Astrocyte (in vitro differentiated cells and primary cell): ENCODE results near the gene GMDS. TPM values are rescaled to one million over a fixed set of nuclear protein-coding genes. Genes with fewer than 3 reads are reported as not detected.
A peak's percentile ranks its signal among the peaks of the same experiment; 100 is the strongest.

ENCODE experiments used
- DNase-seq: peaks from one replicate; pipeline ENCODE4 v3.0.0-alpha.2; 2010; ENCODE audit warnings: low read depth
- FAIRE-seq: peaks from 2 replicates; lab custom pipeline; 2011; peaks lifted over from hg19 to GRCh38; lab: Jason Lieb, UNC
- H2AFZ ChIP-seq: 2 replicates; pipeline ENCODE4 v1.6.0; 2012; ENCODE audit warnings: low read depth, low read length, inconsistent platforms
- H3K27ac ChIP-seq: 2 replicates; pipeline ENCODE4 v1.5.1; 2011; ENCODE audit warnings: low read depth, low read length, inconsistent platforms
- H3K27me3 ChIP-seq: 2 replicates; pipeline ENCODE4 v1.6.0; 2011; ENCODE audit warnings: low read length, inconsistent platforms; ENCODE audit not compliant: insufficient read depth
- H3K36me3 ChIP-seq: 2 replicates; pipeline ENCODE4 v1.5.1; 2011; ENCODE audit warnings: low read length, inconsistent platforms; ENCODE audit not compliant: insufficient read depth
- H3K4me1 ChIP-seq: 2 replicates; pipeline ENCODE4 v1.5.1; 2011; ENCODE audit warnings: low read length, inconsistent platforms; ENCODE audit not compliant: insufficient read depth
- H3K4me2 ChIP-seq: 2 replicates; pipeline ENCODE4 v1.6.0; 2012; ENCODE audit warnings: low read length, inconsistent platforms
- H3K4me3 ChIP-seq: 2 replicates; pipeline ENCODE4 v1.5.1; 2011; ENCODE audit warnings: low read depth, mild to moderate bottlenecking, low read length, inconsistent platforms; ENCODE audit not compliant: insufficient read depth
- H3K79me2 ChIP-seq: 2 replicates; pipeline ENCODE4 v1.6.0; 2012; ENCODE audit warnings: mild to moderate bottlenecking, low read length, inconsistent platforms; ENCODE audit not compliant: insufficient read depth
- H3K9ac ChIP-seq: 2 replicates; pipeline ENCODE4 v1.6.0; 2012; ENCODE audit warnings: mild to moderate bottlenecking, low read length, inconsistent platforms
- H3K9me3 ChIP-seq: 2 replicates; pipeline ENCODE4 v1.5.1; 2012; ENCODE audit warnings: low read depth, mild to moderate bottlenecking, low read length, inconsistent platforms; ENCODE audit not compliant: insufficient read depth
- H4K20me1 ChIP-seq: 2 replicates; pipeline ENCODE4 v1.6.0; 2012; ENCODE audit warnings: low read length, inconsistent platforms; ENCODE audit not compliant: insufficient read depth
- H3K27ac Mint-ChIP-seq: one replicate; pipeline ENCODE4 v1.8.0; 2021; ENCODE audit warnings: mild to moderate bottlenecking, mixed read lengths; ENCODE audit not compliant: unreplicated experiment
- H3K27me3 Mint-ChIP-seq: one replicate; pipeline ENCODE4 v1.8.0; 2021; ENCODE audit warnings: low read depth, mixed read lengths; ENCODE audit not compliant: unreplicated experiment
- H3K36me3 Mint-ChIP-seq: one replicate; pipeline ENCODE4 v1.8.0; 2021; ENCODE audit warnings: low read depth, mixed read lengths; ENCODE audit not compliant: unreplicated experiment
- H3K4me1 Mint-ChIP-seq: one replicate; pipeline ENCODE4 v1.8.0; 2021; ENCODE audit warnings: low read depth, mixed read lengths; ENCODE audit not compliant: unreplicated experiment
- H3K4me3 Mint-ChIP-seq: one replicate; pipeline ENCODE4 v1.8.0; 2021; ENCODE audit warnings: mild to moderate bottlenecking, moderate library complexity, mixed read lengths; ENCODE audit not compliant: unreplicated experiment
- H3K9me3 Mint-ChIP-seq: one replicate; pipeline ENCODE4 v1.8.0; 2021; ENCODE audit warnings: mild to moderate bottlenecking, mixed read lengths; ENCODE audit not compliant: unreplicated experiment
- CTCF ChIP-seq: IDR thresholded peaks from 2 replicates; pipeline ENCODE4 v1.5.1; 2011; ENCODE audit warnings: low read depth, mild to moderate bottlenecking, inconsistent platforms, low read length, moderate library complexity; ENCODE audit not compliant: insufficient read depth
- EZH2 ChIP-seq: IDR thresholded peaks from 2 replicates; pipeline ENCODE4 v1.6.1; 2012; ENCODE audit warnings: mild to moderate bottlenecking, low read length, inconsistent platforms; ENCODE audit not compliant: insufficient read depth
- total RNA-seq: library from RNA; stranded (reverse); gene quantifications from 2 replicates; pipeline ENCODE4 v1.2.1, GENCODE V29; 2021

Gene GMDS
- total RNA-seq, 1 donor from 2014 or later = 9.4 TPM

GRCh38 chr6:2029130-2029794, 216.1 kb downstream of the GMDS start:
- no peaks in the 10 kb centered on the region for H3K27me3 ChIP-seq
- H3K27ac ChIP-seq = no peak overlapping the region
- no peak overlapping the region for H3K9ac ChIP-seq
- no peaks in the 10 kb centered on the region for H3K36me3 ChIP-seq
- H3K4me3 Mint-ChIP-seq = no peak overlapping the region
- H3K9me3 ChIP-seq = no peaks in the 10 kb centered on the region
- no peaks in the 10 kb centered on the region for H4K20me1 ChIP-seq
- no peaks in the 10 kb centered on the region for H3K79me2 ChIP-seq
- no peak overlapping the region for H2AFZ ChIP-seq
- no peaks in the 10 kb centered on the region for H3K9me3 Mint-ChIP-seq
- H3K27me3 Mint-ChIP-seq = no peaks in the 10 kb centered on the region
- H3K4me2 ChIP-seq = no peak overlapping the region
- TF ChIP-seq EZH2 = no peak
- TF ChIP-seq CTCF = no peak
- H3K4me1 Mint-ChIP-seq = no peaks in the 10 kb centered on the region
- no peak overlapping the region for H3K4me3 ChIP-seq
- no peak overlapping the region for H3K27ac Mint-ChIP-seq
- no peak for DNase-seq
- no peaks in the 10 kb centered on the region for H3K36me3 Mint-ChIP-seq
- H3K4me1 ChIP-seq = no peaks in the 10 kb centered on the region
- FAIRE-seq = no peak

- H3K79me2 ChIP-seq = no peaks in the 10 kb centered on the region
- no peak for TF ChIP-seq CTCF
- TF ChIP-seq EZH2 = no peak
- no peaks in the 10 kb centered on the region for H3K27me3 ChIP-seq
- Mint-ChIP-seq H3K27ac (no peak overlapping the region), H3K36me3 (no peaks in the 10 kb centered on the region), H3K27me3 (no peaks in the 10 kb centered on the region), H3K4me3 (no peak overlapping the region), H3K4me1 (no peaks in the 10 kb centered on the region), H3K9me3 (no peaks in the 10 kb centered on the region)
- FAIRE-seq (no peak), DNase-seq (no peak)
- H3K27ac ChIP-seq = no peak overlapping the region
- H3K4me2 ChIP-seq = no peak overlapping the region
- no peak overlapping the region for H3K4me3 ChIP-seq
- H4K20me1 ChIP-seq = no peaks in the 10 kb centered on the region
- no peaks in the 10 kb centered on the region for H3K4me1 ChIP-seq
- H3K9ac ChIP-seq = no peak overlapping the region
- no peak overlapping the region for H2AFZ ChIP-seq
- H3K9me3 ChIP-seq = no peaks in the 10 kb centered on the region
- no peaks in the 10 kb centered on the region for H3K36me3 ChIP-seq
Measured at GRCh38 chr6:2028457-2029038, 216.9 kb downstream of the GMDS start.

- no peaks in the 10 kb centered on the region for H3K36me3 Mint-ChIP-seq
- no peak overlapping the region for H2AFZ ChIP-seq
- H3K27me3 ChIP-seq = no peaks in the 10 kb centered on the region
- H3K4me3 ChIP-seq = no peak overlapping the region
- H3K4me1 Mint-ChIP-seq = peaks cover under 1% of the 10 kb centered on the region
- no peak overlapping the region for H3K4me2 ChIP-seq
- H3K9ac ChIP-seq = no peak overlapping the region
- TF ChIP-seq EZH2 (no peak), CTCF (no peak)
- no peak overlapping the region for H3K27ac ChIP-seq
- no peaks in the 10 kb centered on the region for H3K27me3 Mint-ChIP-seq
- no peaks in the 10 kb centered on the region for H4K20me1 ChIP-seq
- no peaks in the 10 kb centered on the region for H3K79me2 ChIP-seq
- H3K9me3 Mint-ChIP-seq = no peaks in the 10 kb centered on the region
- no peak for FAIRE-seq
- no peak overlapping the region for H3K4me3 Mint-ChIP-seq
- H3K36me3 ChIP-seq = no peaks in the 10 kb centered on the region
- DNase-seq = peak; percentile 67
- no peak overlapping the region for H3K27ac Mint-ChIP-seq
- H3K4me1 ChIP-seq = no peaks in the 10 kb centered on the region
- H3K9me3 ChIP-seq = no peaks in the 10 kb centered on the region
Measured at GRCh38 chr6:2026133-2026532, 219.3 kb downstream of the GMDS start.
